GM18511 (cell line): ENCODE data around the gene SPATA6L.

Experiments
- ATAC-seq: cut with Tn5 transposase; IDR thresholded peaks from one replicate; pipeline ENCODE4 v1.9.1; 2021; ENCODE audit warnings: mild to moderate bottlenecking, moderate library complexity; ENCODE audit not compliant: unreplicated experiment

SPATA6L gene

DNA sequence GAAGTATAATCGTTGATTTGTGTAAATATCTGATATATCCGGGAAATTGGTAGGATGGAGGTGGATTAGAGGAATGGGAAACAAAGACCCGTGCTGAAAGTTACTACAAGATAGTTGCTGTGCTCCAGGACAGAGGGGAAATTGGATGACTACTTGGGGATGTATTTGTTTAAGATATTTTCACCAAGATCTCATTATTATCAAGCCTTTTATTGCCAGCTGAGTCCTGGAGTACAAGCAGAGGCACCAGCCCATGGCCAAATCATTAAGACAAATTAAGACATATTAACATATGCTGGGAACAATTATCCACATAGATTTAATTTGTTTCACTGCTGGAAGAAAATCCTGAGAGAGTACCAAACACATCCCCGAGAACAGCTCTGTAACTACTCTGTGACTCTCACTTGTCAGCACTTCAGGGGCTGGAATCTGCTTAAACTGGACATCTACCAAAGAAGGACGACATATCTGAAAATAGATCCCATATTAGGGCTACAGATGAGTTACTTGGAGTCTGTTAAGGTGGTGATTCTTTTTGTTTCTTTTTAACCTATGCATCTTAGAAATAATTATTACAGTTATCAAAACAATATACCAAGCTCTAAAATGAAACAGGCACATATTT lies 107.8 kb downstream of the SPATA6L start:
- no peak for ATAC-seq

DNA sequence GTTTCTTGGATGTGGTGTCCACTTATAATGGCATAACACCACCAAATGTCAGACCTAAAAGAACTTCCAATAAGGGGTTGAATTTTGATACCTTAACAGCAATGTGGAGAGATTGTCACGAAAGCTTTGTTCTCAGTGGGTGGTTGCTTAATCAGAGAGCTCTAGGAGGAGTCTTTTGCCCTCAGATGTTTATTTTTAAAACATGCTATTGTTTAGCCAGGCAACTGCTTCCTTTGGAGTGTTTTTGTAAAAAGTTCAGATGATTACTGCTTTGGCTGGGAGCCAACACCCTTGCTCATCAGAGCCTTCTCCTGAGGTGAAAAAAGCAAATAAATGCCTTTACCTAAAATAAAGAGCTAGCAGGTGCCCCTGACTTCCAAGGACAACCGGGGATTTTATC lies 111.0 kb downstream of the SPATA6L start:
- no peak for ATAC-seq

DNA sequence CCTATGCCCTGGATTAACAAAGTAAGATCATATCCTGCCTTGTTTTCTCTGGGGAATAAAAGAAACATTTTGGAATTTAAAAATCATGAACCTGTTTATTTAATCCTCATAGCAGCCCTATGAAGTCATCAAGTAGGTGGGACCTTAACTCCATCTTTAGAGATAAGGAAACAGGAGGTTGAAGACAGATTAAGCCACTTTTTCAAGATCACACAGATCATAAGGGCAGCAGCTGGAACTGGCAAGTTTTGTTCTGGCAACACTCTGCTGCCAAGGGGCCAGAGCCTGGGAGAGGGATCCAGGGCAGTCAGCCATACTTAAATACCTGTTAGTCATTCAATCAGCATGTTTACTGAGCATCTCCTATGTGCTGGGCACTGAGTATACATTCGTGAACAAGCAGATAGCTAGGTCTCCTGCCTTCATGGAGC lies 112.3 kb downstream of the SPATA6L start:
- ATAC-seq, result no peak

DNA sequence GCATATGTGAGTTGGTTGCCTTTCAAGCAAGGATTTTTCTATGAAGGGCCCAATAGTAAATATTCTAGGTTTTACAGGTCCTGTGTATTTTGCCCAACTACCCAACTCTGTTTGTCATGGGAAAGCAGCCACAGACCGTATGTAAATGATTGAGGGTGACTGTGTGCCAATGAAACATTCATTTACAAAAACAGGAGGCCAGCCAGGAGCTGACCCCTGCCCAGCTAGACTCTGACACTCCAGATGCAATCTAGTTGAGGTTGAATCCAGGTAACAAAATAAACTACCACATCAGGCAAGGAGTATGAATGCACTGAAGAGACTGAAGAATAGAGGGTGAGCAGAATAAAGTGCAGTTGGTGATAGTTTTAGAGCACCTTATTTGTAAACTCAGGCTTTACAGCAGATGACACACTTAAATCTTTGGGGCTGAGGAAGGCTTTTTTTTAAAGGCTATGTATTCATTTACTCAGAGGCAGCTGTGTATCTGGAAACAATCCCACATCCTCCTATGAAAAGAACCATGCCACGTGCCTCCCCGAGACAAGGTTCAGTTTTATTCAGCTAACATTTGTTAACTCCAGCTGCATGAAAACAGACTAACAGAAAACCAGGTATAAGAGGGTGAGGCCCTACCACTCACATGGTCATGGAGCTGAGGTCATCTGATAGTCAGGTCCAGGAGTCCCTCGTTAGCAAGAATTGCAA lies 115.3 kb downstream of the SPATA6L start:
- ATAC-seq, result no peak

DNA sequence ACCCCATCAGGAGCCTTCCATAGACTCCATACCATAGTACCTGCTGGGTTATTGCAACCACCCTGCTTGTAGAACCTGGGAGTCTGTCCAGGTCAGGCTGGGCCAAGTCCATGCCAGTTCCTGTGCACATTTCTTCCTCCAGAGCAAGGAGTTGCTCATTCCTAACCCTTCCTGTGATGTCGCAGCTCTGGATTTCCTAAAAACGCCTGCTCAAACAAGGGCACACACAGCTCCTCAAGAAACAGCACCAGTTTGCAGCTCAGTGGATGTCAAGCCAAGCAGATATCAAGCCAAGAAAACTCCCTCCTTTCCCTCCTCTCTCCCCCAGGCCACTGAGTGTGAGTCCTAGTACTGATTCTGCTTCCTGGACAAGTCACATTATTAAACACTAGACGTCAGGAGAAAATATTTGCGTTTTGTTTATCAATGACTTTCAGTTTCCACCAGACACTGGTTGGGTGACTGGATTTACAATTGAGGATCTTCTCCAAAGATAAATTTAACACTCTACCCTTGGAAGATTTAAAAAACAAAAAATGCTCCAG lies 116.5 kb downstream of the SPATA6L start:
- no peak for ATAC-seq

DNA sequence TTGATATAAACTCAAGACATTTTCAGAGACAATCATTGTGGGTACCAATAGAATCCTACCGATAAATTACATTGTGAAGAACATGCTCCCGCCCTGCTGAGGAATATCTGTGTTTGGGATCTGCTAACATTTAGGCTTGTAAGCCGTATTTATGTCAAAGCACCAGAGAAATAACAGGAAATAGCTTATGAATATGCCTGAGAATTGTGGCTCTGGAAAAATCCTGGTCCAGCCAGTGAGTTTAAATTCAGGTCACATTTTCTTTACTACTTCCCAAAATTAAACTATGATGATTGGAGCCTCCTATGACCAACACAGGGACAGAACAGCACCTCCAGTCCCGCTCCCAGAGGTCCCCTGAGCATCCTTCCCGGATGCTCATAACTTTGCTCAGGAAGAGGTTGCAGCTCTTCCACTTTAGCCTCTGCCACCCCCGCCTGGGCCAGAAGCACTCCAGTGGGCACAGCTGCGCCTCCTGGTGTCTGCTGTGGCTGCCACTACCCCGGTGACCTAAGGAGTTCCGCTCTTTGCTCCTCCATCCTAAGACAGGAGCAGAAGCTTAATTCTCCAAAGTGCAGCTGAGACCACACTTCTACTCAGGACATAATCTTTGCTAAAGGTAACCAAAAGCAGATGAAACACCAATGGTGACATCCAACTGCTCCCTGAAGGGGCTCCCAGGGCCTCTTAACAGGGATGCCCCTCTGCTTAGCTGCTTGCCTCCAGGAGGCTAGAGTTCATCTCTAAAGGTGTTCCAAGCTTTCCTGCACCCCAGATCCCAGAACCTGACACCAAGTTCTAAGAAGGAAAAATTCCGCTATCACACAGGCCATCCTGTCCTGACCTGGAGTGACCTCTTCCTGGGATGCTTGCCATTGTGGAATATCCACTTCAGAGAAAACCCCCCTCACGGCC lies 117.2 kb downstream of the SPATA6L start:
- ATAC-seq, result peak; percentile 53
